HEK293 (cell line): Measurements from ENCODE around the gene RPL10A.

ENCODE experiments used
- CTCF ChIA-PET: fragments of 350-600 bp; formaldehyde crosslinking; extraction: SDS; loops from one replicate; lab custom pipeline; 2021; ENCODE audit warnings: antibody characterized with exemption; lab: Yijun Ruan, JAX
- POLR2A ChIA-PET: fragments of 300-600 bp; formaldehyde crosslinking; extraction: SDS; loops from one replicate; lab custom pipeline; 2020; ENCODE audit warnings: antibody characterized with exemption, inconsistent platforms; lab: Yijun Ruan, JAX
- H3K27ac ChIP-seq: fragments of 200-500 bp; sonication (Bioruptor generic); 2 replicates; pipeline ENCODE4 v1.5.1; 2014; ENCODE audit warnings: low read depth, low read length, control low read depth, inconsistent platforms; ENCODE audit errors: extremely low read depth
- H3K36me3 ChIP-seq, 2 experiments: fragments of 200-500 bp in 1 of 2; sonication (Bioruptor generic) in 1 of 2; 1 replicate in 1 of 2; 2 replicates in 1 of 2; pipeline ENCODE4 v1.5.1; 2014 to 2017; ENCODE audit warnings: inconsistent platforms in 2 of 2, low read length in 2 of 2; ENCODE audit not compliant: control insufficient read depth in 2 of 2, insufficient read depth in 1 of 2
- H3K4me1 ChIP-seq: fragments of 200-500 bp; sonication (Bioruptor generic); 2 replicates; pipeline ENCODE4 v1.5.1; 2014; ENCODE audit warnings: mild to moderate bottlenecking, low read length, inconsistent platforms; ENCODE audit not compliant: control insufficient read depth, insufficient read depth
- H3K4me3 ChIP-seq: 2 replicates; pipeline ENCODE4 v1.5.1; 2011; ENCODE audit warnings: low read depth, mild to moderate bottlenecking, control low read depth, low read length, moderate library complexity
- H3K9me3 ChIP-seq: fragments of 200-500 bp; sonication (Bioruptor generic); 2 replicates; pipeline ENCODE4 v1.5.1; 2014; ENCODE audit warnings: low read depth, low read length, inconsistent platforms; ENCODE audit not compliant: control insufficient read depth, insufficient read depth
- GLIS1 ChIP-seq: fragments of 450-650 bp; formaldehyde crosslinking; IDR thresholded peaks from 2 replicates; pipeline ENCODE4 v1.5.1; 2016; ENCODE audit warnings: missing biosample characterization, missing genetic modification characterization
- GLIS2 ChIP-seq: fragments of 450-650 bp; formaldehyde crosslinking; IDR thresholded peaks from 2 replicates; pipeline ENCODE4 v1.5.1; 2016; ENCODE audit warnings: missing biosample characterization, missing genetic modification characterization
- HOXC10 ChIP-seq: sonication (generic); formaldehyde crosslinking; IDR thresholded peaks from 2 replicates; pipeline ENCODE4 v1.8.1; 2023; ENCODE audit warnings: mild to moderate bottlenecking, missing genetic modification reagents
- HOXD13 ChIP-seq: sonication (generic); formaldehyde crosslinking; IDR thresholded peaks from 2 replicates; pipeline ENCODE4 v1.8.0; 2022; ENCODE audit warnings: missing genetic modification reagents, borderline replicate concordance
- KLF8 ChIP-seq: fragments of 450-650 bp; formaldehyde crosslinking; IDR thresholded peaks from 2 replicates; pipeline ENCODE4 v1.5.1; 2016; ENCODE audit warnings: missing biosample characterization, missing genetic modification characterization
- KLF9 ChIP-seq: fragments of 450-650 bp; formaldehyde crosslinking; IDR thresholded peaks from 2 replicates; pipeline ENCODE4 v1.5.1; 2016; ENCODE audit warnings: missing biosample characterization, missing genetic modification characterization, low read depth
- OSR2 ChIP-seq: fragments of 450-650 bp; formaldehyde crosslinking; IDR thresholded peaks from 2 replicates; pipeline ENCODE4 v1.5.1; 2016; ENCODE audit warnings: missing biosample characterization, missing genetic modification characterization
- SP3 ChIP-seq: fragments of 450-650 bp; formaldehyde crosslinking; IDR thresholded peaks from 2 replicates; pipeline ENCODE4 v1.5.1; 2016; ENCODE audit warnings: missing biosample characterization, missing genetic modification characterization
- ZBTB20 ChIP-seq: fragments of 450-650 bp; formaldehyde crosslinking; IDR thresholded peaks from 2 replicates; pipeline ENCODE4 v1.5.1; 2016; ENCODE audit warnings: missing biosample characterization, missing genetic modification characterization
- ZBTB48 ChIP-seq: fragments of 450-650 bp; formaldehyde crosslinking; IDR thresholded peaks from 2 replicates; pipeline ENCODE4 v1.5.1; 2016; ENCODE audit warnings: missing biosample characterization, missing genetic modification characterization
- ZBTB8A ChIP-seq: fragments of 450-650 bp; formaldehyde crosslinking; IDR thresholded peaks from 2 replicates; pipeline ENCODE4 v1.5.1; 2016; ENCODE audit warnings: missing biosample characterization, missing genetic modification characterization
- ZNF121 ChIP-seq: fragments of 450-650 bp; formaldehyde crosslinking; IDR thresholded peaks from 2 replicates; pipeline ENCODE4 v1.5.1; 2016; ENCODE audit warnings: missing biosample characterization, missing genetic modification characterization
- ZNF146 ChIP-seq: fragments of 450-650 bp; formaldehyde crosslinking; IDR thresholded peaks from 2 replicates; pipeline ENCODE4 v1.5.1; 2016; ENCODE audit warnings: missing biosample characterization, missing genetic modification characterization
- ZNF221 ChIP-seq: fragments of 450-650 bp; formaldehyde crosslinking; IDR thresholded peaks from 2 replicates; pipeline ENCODE4 v1.5.1; 2017; ENCODE audit warnings: missing biosample characterization, missing genetic modification characterization, borderline replicate concordance
- ZNF239 ChIP-seq: fragments of 450-650 bp; formaldehyde crosslinking; IDR thresholded peaks from 2 replicates; pipeline ENCODE4 v1.5.1; 2016; ENCODE audit warnings: missing biosample characterization, missing genetic modification characterization
- ZNF335 ChIP-seq: fragments of 450-650 bp; formaldehyde crosslinking; conservative IDR thresholded peaks from 2 replicates; pipeline ENCODE4 v1.5.1; 2016; ENCODE audit warnings: missing biosample characterization, missing genetic modification characterization
- ZNF596 ChIP-seq: fragments of 450-650 bp; IDR thresholded peaks from 2 replicates; pipeline ENCODE4 v1.5.0; 2018; ENCODE audit warnings: missing biosample characterization, mild to moderate bottlenecking, missing genetic modification characterization, moderate library complexity
- ZNF600 ChIP-seq: fragments of 450-650 bp; formaldehyde crosslinking; IDR thresholded peaks from 2 replicates; pipeline ENCODE4 v1.5.1; 2016; ENCODE audit warnings: missing biosample characterization, missing genetic modification characterization
- ZNF660 ChIP-seq: fragments of 450-650 bp; IDR thresholded peaks from 2 replicates; pipeline ENCODE4 v1.5.1; 2018; ENCODE audit warnings: missing biosample characterization, mild to moderate bottlenecking, missing genetic modification characterization
- ZNF664 ChIP-seq: fragments of 450-650 bp; formaldehyde crosslinking; IDR thresholded peaks from 2 replicates; pipeline ENCODE4 v1.5.1; 2016; ENCODE audit warnings: missing biosample characterization, missing genetic modification characterization
- ZNF76 ChIP-seq: fragments of 450-650 bp; formaldehyde crosslinking; IDR thresholded peaks from 2 replicates; pipeline ENCODE4; 2016; ENCODE audit warnings: low read depth, missing biosample characterization, missing genetic modification characterization, borderline replicate concordance
- ZNF792 ChIP-seq: fragments of 450-650 bp; formaldehyde crosslinking; IDR thresholded peaks from 2 replicates; pipeline ENCODE4 v1.5.1; 2016; ENCODE audit warnings: missing biosample characterization, missing genetic modification characterization
- ZNF830 ChIP-seq: fragments of 450-650 bp; IDR thresholded peaks from 2 replicates; pipeline ENCODE4 v1.5.0; 2018; ENCODE audit warnings: missing biosample characterization, missing genetic modification characterization, low read depth, mild to moderate bottlenecking, moderate library complexity
- ZNF837 ChIP-seq: fragments of 450-650 bp; formaldehyde crosslinking; IDR thresholded peaks from 2 replicates; pipeline ENCODE4 v1.5.1; 2016; ENCODE audit warnings: missing biosample characterization, missing genetic modification characterization
- TF ChIP-seq, protein P1 (sequence below): fragments of 450-650 bp; formaldehyde crosslinking; IDR thresholded peaks from 2 replicates; pipeline ENCODE4 v1.5.1; 2016; ENCODE audit warnings: missing biosample characterization, missing genetic modification characterization
- TF ChIP-seq, protein P2 (sequence below): fragments of 450-650 bp; formaldehyde crosslinking; IDR thresholded peaks from 2 replicates; pipeline ENCODE4 v1.5.1; 2016; ENCODE audit warnings: missing biosample characterization, missing genetic modification characterization
- TF ChIP-seq, protein P3 (sequence below): fragments of 450-650 bp; formaldehyde crosslinking; IDR thresholded peaks from 2 replicates; pipeline ENCODE4 v1.5.1; 2016; ENCODE audit warnings: missing biosample characterization, missing genetic modification characterization
- TF ChIP-seq, protein P4 (sequence below): fragments of 450-650 bp; formaldehyde crosslinking; optimal IDR thresholded peaks from 2 replicates; pipeline ENCODE3; 2016; ENCODE audit warnings: missing biosample characterization, mild to moderate bottlenecking, missing genetic modification characterization
- TF ChIP-seq, protein P5 (sequence below): sonication (generic); formaldehyde crosslinking; IDR thresholded peaks from 2 replicates; pipeline ENCODE4 v1.8.1; 2022; ENCODE audit warnings: mild to moderate bottlenecking, moderate library complexity, missing genetic modification reagents

The RPL10A gene

DNA sequence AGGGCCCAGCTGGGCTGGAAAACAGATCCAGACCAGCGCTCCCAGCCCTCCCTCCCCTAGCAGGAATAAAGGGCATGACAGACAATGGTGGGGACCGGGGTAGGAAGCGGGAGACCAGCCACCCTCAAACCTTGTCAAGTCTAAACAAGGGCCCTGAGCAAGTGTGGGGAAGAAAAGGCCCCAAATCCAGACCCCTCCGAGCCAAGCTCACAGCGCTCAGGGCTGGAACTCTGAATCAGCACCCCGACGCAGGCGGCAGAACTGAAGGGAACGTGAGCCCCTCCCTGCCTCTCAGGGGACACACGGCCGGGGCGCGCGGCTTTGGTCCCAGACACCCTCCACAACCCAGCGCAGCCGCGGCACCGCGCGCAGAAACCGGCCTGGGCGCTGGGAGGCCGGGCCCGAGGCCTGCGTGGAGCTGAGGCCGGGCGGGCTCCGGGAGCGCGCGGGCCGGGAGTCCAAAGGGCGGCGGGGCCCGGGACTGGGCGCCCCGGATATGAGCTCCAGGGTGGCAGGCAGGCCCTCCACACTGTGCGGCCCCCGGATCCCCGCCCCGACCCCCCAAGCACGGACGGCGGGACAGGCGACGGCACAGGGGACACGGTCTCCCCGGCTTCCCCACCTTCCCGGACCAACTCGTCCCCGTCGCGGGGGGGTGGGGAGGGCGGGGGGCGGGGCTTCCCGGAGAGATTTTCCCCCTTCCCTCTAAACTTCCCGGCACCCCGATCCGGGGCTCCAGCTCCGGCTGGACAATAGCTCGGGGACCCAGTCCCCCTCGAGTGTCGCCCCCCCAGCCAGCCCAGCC lies 28.0 kb downstream of the RPL10A start:
- POLR2A ChIA-PET: interaction anchor here (1.0 to 4.3 kb wide), 10 partner anchors 9 to 237 kb away, joined by 3 to 40 read pairs (median 4); partner anchors contain the start of genes RPL10A and ZNF76

More for the DNA sequence above, 28.0 kb downstream of the RPL10A start:
- CTCF ChIA-PET: interaction anchor here (0.6 to 1.1 kb wide), 5 partner anchors 9 to 240 kb away, joined by 3 to 8 read pairs (median 3); no protein-coding TSS in a partner anchor
- Histone ChIP-seq H3K4me3 (peak overlapping the region; percentile 73), H3K36me3 (peaks cover 0 to 4% of the 10 kb centered on the region in 2 experiments; a peak in 1 of 3 replicates), H3K27ac (peak overlapping the region; percentile 38; the same call in 1 of the 2 replicates), H3K9me3 (no peaks in the 10 kb centered on the region), H3K4me1 (peaks cover 8% of the 10 kb centered on the region)
- TF ChIP-seq HOXD13 (no peak), OSR2 (no peak), GLIS2 (tag by site-specific recombination) (peak; percentile 64; the same call in 1 of the 2 replicates), SP3 (tag by site-specific recombination) (peak; percentile 49), ZNF335 (tag by site-specific recombination) (peak; percentile 53), ZNF660 (tag by site-specific recombination) (peak; percentile 61; the same call in 1 of the 2 replicates), ZNF600 (tag by site-specific recombination) (peak; percentile 89), ZNF239 (tag by site-specific recombination) (peak; percentile 59; the same call in 1 of the 2 replicates), ZNF221 (tag by site-specific recombination) (no peak), ZNF596 (tag by site-specific recombination) (0 out of 2 replicates have a peak, but pooled peaks have one; percentile 6), ZNF146 (tag by site-specific recombination) (no peak), ZNF830 (no peak), ZNF837 (tag by site-specific recombination) (no peak), KLF9 (tag by site-specific recombination) (peak; percentile 63; the same call in 1 of the 2 replicates), ZBTB8A (tag by site-specific recombination) (peak; percentile 79), KLF8 (tag by site-specific recombination) (0 out of 2 replicates have a peak, but pooled peaks have one; percentile 6), ZNF664 (tag by site-specific recombination) (no peak), ZNF76 (no peak), GLIS1 (tag by site-specific recombination) (peak; percentile 30; the same call in 1 of the 2 replicates), ZBTB48 (tag by site-specific recombination) (peak; percentile 65), ZNF792 (tag by site-specific recombination) (no peak), ZNF121 (tag by site-specific recombination) (peak; percentile 96), HOXC10 (CRISPR knock-in tag) (peak; percentile 44; the same call in 1 of the 2 replicates), ZBTB20 (peak; percentile 79)
- TF ChIP-seq, protein P1, sequence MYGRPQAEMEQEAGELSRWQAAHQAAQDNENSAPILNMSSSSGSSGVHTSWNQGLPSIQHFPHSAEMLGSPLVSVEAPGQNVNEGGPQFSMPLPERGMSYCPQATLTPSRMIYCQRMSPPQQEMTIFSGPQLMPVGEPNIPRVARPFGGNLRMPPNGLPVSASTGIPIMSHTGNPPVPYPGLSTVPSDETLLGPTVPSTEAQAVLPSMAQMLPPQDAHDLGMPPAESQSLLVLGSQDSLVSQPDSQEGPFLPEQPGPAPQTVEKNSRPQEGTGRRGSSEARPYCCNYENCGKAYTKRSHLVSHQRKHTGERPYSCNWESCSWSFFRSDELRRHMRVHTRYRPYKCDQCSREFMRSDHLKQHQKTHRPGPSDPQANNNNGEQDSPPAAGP (tag by site-specific recombination): 0 out of 2 replicates have a peak, but pooled peaks have one; percentile 42
- TF ChIP-seq, protein P2, sequence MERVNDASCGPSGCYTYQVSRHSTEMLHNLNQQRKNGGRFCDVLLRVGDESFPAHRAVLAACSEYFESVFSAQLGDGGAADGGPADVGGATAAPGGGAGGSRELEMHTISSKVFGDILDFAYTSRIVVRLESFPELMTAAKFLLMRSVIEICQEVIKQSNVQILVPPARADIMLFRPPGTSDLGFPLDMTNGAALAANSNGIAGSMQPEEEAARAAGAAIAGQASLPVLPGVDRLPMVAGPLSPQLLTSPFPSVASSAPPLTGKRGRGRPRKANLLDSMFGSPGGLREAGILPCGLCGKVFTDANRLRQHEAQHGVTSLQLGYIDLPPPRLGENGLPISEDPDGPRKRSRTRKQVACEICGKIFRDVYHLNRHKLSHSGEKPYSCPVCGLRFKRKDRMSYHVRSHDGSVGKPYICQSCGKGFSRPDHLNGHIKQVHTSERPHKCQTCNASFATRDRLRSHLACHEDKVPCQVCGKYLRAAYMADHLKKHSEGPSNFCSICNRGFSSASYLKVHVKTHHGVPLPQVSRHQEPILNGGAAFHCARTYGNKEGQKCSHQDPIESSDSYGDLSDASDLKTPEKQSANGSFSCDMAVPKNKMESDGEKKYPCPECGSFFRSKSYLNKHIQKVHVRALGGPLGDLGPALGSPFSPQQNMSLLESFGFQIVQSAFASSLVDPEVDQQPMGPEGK: peak; percentile 83
- TF ChIP-seq, protein P3, sequence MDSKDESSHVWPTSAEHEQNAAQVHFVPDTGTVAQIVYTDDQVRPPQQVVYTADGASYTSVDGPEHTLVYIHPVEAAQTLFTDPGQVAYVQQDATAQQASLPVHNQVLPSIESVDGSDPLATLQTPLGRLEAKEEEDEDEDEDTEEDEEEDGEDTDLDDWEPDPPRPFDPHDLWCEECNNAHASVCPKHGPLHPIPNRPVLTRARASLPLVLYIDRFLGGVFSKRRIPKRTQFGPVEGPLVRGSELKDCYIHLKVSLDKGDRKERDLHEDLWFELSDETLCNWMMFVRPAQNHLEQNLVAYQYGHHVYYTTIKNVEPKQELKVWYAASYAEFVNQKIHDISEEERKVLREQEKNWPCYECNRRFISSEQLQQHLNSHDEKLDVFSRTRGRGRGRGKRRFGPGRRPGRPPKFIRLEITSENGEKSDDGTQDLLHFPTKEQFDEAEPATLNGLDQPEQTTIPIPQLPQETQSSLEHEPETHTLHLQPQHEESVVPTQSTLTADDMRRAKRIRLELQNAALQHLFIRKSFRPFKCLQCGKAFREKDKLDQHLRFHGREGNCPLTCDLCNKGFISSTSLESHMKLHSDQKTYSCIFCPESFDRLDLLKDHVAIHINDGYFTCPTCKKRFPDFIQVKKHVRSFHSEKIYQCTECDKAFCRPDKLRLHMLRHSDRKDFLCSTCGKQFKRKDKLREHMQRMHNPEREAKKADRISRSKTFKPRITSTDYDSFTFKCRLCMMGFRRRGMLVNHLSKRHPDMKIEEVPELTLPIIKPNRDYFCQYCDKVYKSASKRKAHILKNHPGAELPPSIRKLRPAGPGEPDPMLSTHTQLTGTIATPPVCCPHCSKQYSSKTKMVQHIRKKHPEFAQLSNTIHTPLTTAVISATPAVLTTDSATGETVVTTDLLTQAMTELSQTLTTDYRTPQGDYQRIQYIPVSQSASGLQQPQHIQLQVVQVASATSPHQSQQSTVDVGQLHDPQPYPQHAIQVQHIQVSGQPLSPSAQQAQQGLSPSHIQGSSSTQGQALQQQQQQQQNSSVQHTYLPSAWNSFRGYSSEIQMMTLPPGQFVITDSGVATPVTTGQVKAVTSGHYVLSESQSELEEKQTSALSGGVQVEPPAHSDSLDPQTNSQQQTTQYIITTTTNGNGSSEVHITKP (tag by site-specific recombination): peak; percentile 81
- TF ChIP-seq, protein P4, sequence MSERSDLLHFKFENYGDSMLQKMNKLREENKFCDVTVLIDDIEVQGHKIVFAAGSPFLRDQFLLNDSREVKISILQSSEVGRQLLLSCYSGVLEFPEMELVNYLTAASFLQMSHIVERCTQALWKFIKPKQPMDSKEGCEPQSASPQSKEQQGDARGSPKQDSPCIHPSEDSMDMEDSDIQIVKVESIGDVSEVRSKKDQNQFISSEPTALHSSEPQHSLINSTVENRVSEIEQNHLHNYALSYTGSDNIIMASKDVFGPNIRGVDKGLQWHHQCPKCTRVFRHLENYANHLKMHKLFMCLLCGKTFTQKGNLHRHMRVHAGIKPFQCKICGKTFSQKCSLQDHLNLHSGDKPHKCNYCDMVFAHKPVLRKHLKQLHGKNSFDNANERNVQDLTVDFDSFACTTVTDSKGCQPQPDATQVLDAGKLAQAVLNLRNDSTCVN (tag by site-specific recombination): peak; percentile 76
- TF ChIP-seq, protein P5, sequence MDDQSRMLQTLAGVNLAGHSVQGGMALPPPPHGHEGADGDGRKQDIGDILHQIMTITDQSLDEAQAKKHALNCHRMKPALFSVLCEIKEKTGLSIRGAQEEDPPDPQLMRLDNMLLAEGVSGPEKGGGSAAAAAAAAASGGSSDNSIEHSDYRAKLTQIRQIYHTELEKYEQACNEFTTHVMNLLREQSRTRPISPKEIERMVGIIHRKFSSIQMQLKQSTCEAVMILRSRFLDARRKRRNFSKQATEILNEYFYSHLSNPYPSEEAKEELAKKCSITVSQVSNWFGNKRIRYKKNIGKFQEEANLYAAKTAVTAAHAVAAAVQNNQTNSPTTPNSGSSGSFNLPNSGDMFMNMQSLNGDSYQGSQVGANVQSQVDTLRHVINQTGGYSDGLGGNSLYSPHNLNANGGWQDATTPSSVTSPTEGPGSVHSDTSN (CRISPR knock-in tag): 0 out of 2 replicates have a peak, but pooled peaks have one; percentile 25
